DOHH2 (cell line): ENCODE data around the gene IQSEC1.

Experiments
- H3F3A ChIP-seq: fragments of 200-600 bp; sonication (generic), shearing (Covaris generic); 2 replicates; pipeline ENCODE4 v1.6.0; 2016; ENCODE audit warnings: antibody characterized with exemption, mild to moderate bottlenecking; ENCODE audit not compliant: control insufficient read depth, insufficient read depth
- H3K27ac ChIP-seq: fragments of 200-600 bp; sonication (generic); 2 replicates; pipeline ENCODE4 v1.5.1; 2014; ENCODE audit warnings: low read depth, mild to moderate bottlenecking, low read length, moderate library complexity
- H3K27me3 ChIP-seq: fragments of 200-600 bp; sonication (generic); 2 replicates; pipeline ENCODE4 v1.6.1; 2014; ENCODE audit warnings: mild to moderate bottlenecking, low read length, mixed read lengths; ENCODE audit not compliant: control insufficient read depth
- H3K36me3 ChIP-seq: fragments of 200-600 bp; sonication (generic); 2 replicates; pipeline ENCODE4 v1.6.1; 2014; ENCODE audit warnings: mild to moderate bottlenecking, low read length, moderate library complexity, mixed read lengths; ENCODE audit not compliant: control insufficient read depth
- H3K4me1 ChIP-seq: fragments of 200-600 bp; sonication (generic); 2 replicates; pipeline ENCODE4 v1.6.1; 2014; ENCODE audit warnings: mild to moderate bottlenecking, low read length, mixed read lengths; ENCODE audit not compliant: control insufficient read depth
- H3K4me2 ChIP-seq: fragments of 200-600 bp; sonication (generic); 2 replicates; pipeline ENCODE4 v1.6.0; 2014; ENCODE audit warnings: mild to moderate bottlenecking, low read length, moderate library complexity
- H3K4me3 ChIP-seq: fragments of 200-600 bp; sonication (generic); 2 replicates; pipeline ENCODE4 v1.5.1; 2014; ENCODE audit warnings: mild to moderate bottlenecking, low read length, mixed read lengths
- H3K79me2 ChIP-seq: fragments of 200-600 bp; sonication (generic); 2 replicates; pipeline ENCODE4 v1.6.1; 2014; ENCODE audit warnings: mild to moderate bottlenecking, low read length, mixed read lengths; ENCODE audit not compliant: control insufficient read depth
- H3K9me2 ChIP-seq: fragments of 200-600 bp; sonication (generic); replicated peaks from 2 replicates; pipeline ENCODE4 v1.6.1; 2014; ENCODE audit warnings: mild to moderate bottlenecking, low read length, mixed read lengths; ENCODE audit not compliant: control insufficient read depth
- H3K9me3 ChIP-seq: fragments of 200-600 bp; sonication (generic); 2 replicates; pipeline ENCODE4 v1.6.1; 2014; ENCODE audit warnings: antibody characterized with exemption, low read length, mixed read lengths; ENCODE audit not compliant: control insufficient read depth, insufficient read depth
- H4K20me1 ChIP-seq: fragments of 200-600 bp; sonication (generic); 2 replicates; pipeline ENCODE4 v1.6.0; 2014; ENCODE audit warnings: low read depth, mild to moderate bottlenecking, antibody characterized with exemption, low read length, moderate library complexity; ENCODE audit not compliant: control insufficient read depth, insufficient read depth
- CTCF ChIP-seq: fragments of 200-600 bp; sonication (generic); IDR thresholded peaks from one replicate; pipeline ENCODE4 v1.5.1; 2014; ENCODE audit warnings: antibody characterized with exemption, mild to moderate bottlenecking, low read depth, low read length; ENCODE audit not compliant: poor library complexity, severe bottlenecking
- EZH2phosphoT487 ChIP-seq: fragments of 200-600 bp; sonication (generic); IDR thresholded peaks from 2 replicates; pipeline ENCODE4 v1.6.1; 2017; ENCODE audit warnings: borderline replicate concordance, mild to moderate bottlenecking, antibody characterized with exemption, low read length, moderate library complexity, mixed read lengths

The IQSEC1 gene

GRCh38 chr3:13040361-13041074, 32.7 kb downstream of the IQSEC1 start:
- H3K27ac ChIP-seq, result no peak overlapping the region
- H3F3A ChIP-seq, result no peaks in the 10 kb centered on the region
- H3K9me2 ChIP-seq, result no peaks in the 10 kb centered on the region
- 0 out of 2 replicates have a peak, but pooled peaks cover 7% of the 10 kb centered on the region for H3K27me3 ChIP-seq
- TF ChIP-seq CTCF (no peak), EZH2phosphoT487 (no peak)
- no peaks in the 10 kb centered on the region for H3K9me3 ChIP-seq
- peaks cover 23% of the 10 kb centered on the region for H3K4me1 ChIP-seq
- no peak overlapping the region for H3K4me3 ChIP-seq
- no peak overlapping the region for H3K4me2 ChIP-seq
- no peaks in the 10 kb centered on the region for H3K36me3 ChIP-seq
- no peaks in the 10 kb centered on the region for H4K20me1 ChIP-seq
- no peaks in the 10 kb centered on the region for H3K79me2 ChIP-seq

DNA sequence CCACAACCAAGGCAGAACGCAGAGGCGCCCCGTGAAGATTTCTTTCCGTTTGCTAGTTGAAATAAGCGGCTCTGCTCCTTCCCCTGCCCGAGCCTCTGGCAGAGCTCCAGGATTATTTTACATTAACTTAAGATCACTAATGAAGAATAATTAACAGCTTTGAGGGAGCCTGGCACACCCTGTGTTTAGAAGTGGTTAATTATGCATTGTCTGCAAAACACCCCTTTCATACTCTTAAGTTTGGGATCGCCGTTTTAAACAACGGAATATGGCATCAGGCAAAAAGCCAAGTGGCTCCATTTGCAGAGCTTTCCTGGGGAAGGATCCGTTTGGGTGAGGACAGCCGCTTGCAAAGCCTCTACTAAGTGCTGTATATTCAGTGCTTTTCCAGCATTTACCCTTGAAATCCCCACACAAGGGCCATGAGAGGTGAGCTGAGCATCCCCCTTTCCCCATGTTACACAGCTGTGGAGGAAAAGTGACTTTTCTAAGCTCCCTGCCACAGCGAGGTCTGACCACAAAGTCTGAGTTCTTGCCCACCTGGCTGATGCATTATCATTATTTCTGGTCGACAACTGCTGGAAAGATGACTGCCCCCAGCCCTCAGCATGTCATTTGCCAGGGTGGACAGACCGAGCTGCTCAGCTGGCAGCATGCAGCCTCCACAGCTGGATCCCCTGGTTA, 33.9 kb downstream of the IQSEC1 start:
- no peaks in the 10 kb centered on the region for H3K36me3 ChIP-seq
- H3K4me1 ChIP-seq, result peaks cover 15% of the 10 kb centered on the region
- H3K9me2 ChIP-seq, result no peaks in the 10 kb centered on the region
- no peaks in the 10 kb centered on the region for H3K9me3 ChIP-seq
- H3K4me2 ChIP-seq, result no peak overlapping the region
- no peak overlapping the region for H3K27ac ChIP-seq
- TF ChIP-seq EZH2phosphoT487, result no peak
- no peaks in the 10 kb centered on the region for H3K79me2 ChIP-seq
- H4K20me1 ChIP-seq, result no peaks in the 10 kb centered on the region
- 0 out of 2 replicates have a peak, but pooled peaks cover 7% of the 10 kb centered on the region for H3K27me3 ChIP-seq
- H3K4me3 ChIP-seq, result no peak overlapping the region
- no peaks in the 10 kb centered on the region for H3F3A ChIP-seq

- TF ChIP-seq EZH2phosphoT487, result no peak
- TF ChIP-seq CTCF, result no peak
- H3K9me2 ChIP-seq, result no peaks in the 10 kb centered on the region
- no peaks in the 10 kb centered on the region for H3K9me3 ChIP-seq
- peaks cover 15% of the 10 kb centered on the region for H3K4me1 ChIP-seq
- H3K79me2 ChIP-seq, result no peaks in the 10 kb centered on the region
- H3K4me3 ChIP-seq, result no peak overlapping the region
- no peak overlapping the region for H3K27ac ChIP-seq
- H3K27me3 ChIP-seq, result 0 out of 2 replicates have a peak, but pooled peaks cover 7% of the 10 kb centered on the region
- no peaks in the 10 kb centered on the region for H3F3A ChIP-seq
- H3K4me2 ChIP-seq, result no peak overlapping the region
- H3K36me3 ChIP-seq, result no peaks in the 10 kb centered on the region
- no peaks in the 10 kb centered on the region for H4K20me1 ChIP-seq
Measured at GRCh38 chr3:13037458-13038117, 35.6 kb downstream of the IQSEC1 start.

DNA sequence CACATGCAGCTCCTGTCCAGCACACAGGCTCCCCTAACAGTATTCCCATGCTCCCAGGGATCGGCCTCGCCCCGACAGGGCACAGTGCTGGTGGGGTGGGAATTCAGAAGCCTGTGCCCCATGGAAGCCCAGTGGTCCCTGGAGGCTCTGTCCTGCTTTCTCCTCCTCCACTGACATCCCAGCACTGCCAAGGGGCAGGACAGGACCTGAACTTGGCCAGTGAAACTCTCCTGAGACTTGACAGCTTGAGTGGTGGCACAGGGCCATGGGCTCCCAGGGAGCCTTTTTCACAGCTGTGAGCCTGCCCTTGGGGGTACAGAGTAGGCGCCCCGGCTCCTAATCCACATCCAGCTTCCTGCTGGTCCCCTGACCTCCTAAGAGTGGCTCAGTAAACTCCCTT, 38.4 kb downstream of the IQSEC1 start:
- Histone ChIP-seq H3K27ac (no peak overlapping the region), H3K9me3 (no peaks in the 10 kb centered on the region), H3K27me3 (0 out of 2 replicates have a peak, but pooled peaks cover 3% of the 10 kb centered on the region), H3K4me2 (no peak overlapping the region), H3K36me3 (no peaks in the 10 kb centered on the region), H3K9me2 (no peaks in the 10 kb centered on the region), H3K79me2 (no peaks in the 10 kb centered on the region), H3F3A (no peaks in the 10 kb centered on the region), H4K20me1 (no peaks in the 10 kb centered on the region), H3K4me1 (peaks cover 4% of the 10 kb centered on the region), H3K4me3 (no peak overlapping the region)
- TF ChIP-seq EZH2phosphoT487 (no peak), CTCF (no peak)
